AG09309 (cell line): ENCODE measurements around the gene GRIK5.

Experiments
- DNase-seq: peaks from one replicate; pipeline ENCODE4 v3.0.0-alpha.2; 2010; ENCODE audit warnings: low read depth
- H3K4me3 ChIP-seq: 2 replicates; pipeline ENCODE4 v1.5.1; 2011; ENCODE audit warnings: mild to moderate bottlenecking, low read depth, low read length, moderate library complexity; ENCODE audit not compliant: control insufficient read depth
- TF ChIP-seq, protein P1 (sequence below): IDR thresholded peaks from 2 replicates; pipeline ENCODE4 v1.5.1; 2011; ENCODE audit warnings: mild to moderate bottlenecking, low read depth, low read length, inconsistent platforms; ENCODE audit not compliant: insufficient read depth, control insufficient read depth; ENCODE audit errors: missing control alignments

The GRIK5 gene

DNA sequence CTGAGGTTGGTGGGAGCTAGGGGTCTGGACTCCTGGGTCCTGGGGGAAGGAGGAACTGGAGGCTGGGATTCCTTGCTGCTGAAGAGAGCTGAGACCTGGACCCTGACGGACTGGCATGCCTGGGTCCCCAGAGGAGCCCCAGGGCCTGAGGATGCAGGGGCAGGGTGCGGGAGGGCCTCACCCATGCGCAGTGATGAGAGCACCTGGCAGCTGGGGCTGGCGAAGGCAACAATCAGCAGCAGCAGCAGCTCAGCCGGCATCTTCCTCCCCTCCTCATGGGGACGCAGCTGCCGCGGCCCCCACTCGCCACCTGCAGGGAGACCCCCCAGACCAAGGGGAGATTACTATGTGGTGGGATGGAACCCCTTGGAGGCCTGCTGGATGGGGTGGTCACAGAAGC lies 4.5 kb downstream of the GRIK5 start:
- no peak overlapping the region for H3K4me3 ChIP-seq
- TF ChIP-seq, protein P1, sequence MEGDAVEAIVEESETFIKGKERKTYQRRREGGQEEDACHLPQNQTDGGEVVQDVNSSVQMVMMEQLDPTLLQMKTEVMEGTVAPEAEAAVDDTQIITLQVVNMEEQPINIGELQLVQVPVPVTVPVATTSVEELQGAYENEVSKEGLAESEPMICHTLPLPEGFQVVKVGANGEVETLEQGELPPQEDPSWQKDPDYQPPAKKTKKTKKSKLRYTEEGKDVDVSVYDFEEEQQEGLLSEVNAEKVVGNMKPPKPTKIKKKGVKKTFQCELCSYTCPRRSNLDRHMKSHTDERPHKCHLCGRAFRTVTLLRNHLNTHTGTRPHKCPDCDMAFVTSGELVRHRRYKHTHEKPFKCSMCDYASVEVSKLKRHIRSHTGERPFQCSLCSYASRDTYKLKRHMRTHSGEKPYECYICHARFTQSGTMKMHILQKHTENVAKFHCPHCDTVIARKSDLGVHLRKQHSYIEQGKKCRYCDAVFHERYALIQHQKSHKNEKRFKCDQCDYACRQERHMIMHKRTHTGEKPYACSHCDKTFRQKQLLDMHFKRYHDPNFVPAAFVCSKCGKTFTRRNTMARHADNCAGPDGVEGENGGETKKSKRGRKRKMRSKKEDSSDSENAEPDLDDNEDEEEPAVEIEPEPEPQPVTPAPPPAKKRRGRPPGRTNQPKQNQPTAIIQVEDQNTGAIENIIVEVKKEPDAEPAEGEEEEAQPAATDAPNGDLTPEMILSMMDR, result no peak
- no peak for DNase-seq

DNA sequence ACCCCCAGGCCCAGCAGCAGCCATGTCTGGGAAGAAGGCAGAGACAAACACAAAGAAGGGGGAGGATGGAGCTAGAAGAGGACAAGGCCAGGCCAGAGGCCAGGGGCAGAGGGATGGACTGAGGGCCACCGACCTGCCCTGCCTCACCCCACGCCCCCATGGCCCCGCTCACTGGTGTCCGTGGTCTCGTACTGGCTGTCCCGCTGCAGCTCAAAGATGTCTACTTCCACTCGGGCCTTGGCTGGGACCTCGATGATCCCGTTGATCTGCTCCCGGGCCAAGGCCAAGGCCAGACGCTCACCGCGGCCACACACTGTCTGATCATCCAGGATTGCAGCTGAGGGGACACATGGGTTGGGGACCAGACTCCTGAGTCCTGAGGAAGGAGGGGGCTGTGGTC lies 5.0 kb downstream of the GRIK5 start:
- TF ChIP-seq, protein P1, result no peak
- DNase-seq, result no peak
- no peak overlapping the region for H3K4me3 ChIP-seq

DNA sequence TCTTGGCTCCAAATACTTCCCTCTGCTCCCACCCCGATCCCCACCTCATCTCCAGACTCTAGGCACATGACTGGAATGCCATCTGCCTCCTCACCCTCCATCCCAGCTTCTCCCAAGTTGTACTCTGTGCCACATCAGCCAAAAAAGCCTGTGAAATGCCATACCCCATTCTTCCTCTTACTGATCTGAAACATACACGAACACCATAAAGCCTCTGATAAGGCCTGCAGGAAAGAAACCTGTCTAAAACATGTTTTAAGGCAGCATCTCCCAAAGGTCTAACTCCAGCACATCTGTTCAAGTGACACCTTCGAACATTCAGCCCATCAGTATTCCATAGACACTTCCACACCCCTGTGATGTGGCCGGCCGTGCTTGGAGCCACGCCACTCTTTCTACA lies 5.6 kb downstream of the GRIK5 start:
- no peak for DNase-seq
- H3K4me3 ChIP-seq, result no peak overlapping the region
- TF ChIP-seq, protein P1, result no peak

DNA sequence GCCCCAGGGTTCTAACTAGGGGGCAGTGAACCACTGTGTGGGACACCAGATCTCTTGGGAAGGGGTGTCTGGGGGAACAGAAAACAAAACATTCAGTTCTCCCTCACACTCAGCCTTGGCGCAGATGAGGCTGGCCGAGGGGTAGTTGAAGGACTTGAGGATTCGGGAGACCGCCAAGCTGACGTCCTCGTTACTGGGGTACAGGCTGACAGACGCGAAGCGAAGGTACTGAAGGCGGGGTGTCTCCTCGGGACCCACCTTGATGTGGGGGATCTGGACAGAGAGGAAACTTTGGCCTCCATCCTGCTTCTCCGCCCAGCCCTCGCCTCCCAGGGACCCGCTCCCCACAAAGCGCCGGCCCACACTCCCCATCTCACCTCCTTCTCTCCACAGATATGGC lies 7.6 kb downstream of the GRIK5 start:
- no peak overlapping the region for H3K4me3 ChIP-seq
- TF ChIP-seq, protein P1, result no peak
- no peak for DNase-seq

DNA sequence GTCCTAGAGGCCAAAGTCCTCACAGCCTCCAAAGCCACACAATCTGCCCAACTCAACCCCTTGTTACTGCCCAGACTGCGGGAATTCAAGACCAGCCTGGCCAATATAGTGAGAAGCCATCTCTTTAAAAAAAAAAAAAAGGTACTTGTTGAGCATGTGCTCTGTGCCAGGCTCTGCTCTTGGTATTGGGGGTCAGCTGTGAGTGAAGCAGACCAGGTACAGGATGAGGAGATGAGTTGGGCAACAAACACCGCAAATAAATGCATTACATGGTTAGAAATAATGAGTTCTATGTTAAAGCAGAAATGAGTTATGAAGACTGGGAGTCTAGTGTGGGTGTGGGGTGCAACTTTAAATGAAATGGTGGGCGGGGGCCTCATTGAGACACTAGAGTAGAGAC lies 9.9 kb downstream of the GRIK5 start:
- no peak overlapping the region for H3K4me3 ChIP-seq
- DNase-seq, result no peak
- TF ChIP-seq, protein P1, result no peak

DNA sequence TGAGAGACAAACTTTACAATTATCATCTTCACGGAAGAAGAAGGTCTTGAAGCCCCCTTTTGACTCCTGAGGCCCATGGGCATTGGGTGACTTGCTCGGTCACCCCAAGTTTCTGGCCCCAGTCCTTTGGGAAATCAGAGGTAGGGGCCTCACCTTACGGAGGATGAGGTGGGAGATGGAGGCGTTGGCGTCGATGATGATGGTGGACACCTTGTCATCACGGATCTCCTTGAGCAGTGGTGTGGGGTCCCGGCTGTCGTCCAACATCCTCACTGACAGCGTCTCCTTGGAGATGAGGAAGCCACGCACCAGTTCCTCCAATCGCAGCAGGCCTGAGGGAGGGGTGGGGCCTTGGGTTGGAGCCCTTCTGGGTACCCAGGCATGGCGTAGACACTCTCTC lies 10.8 kb downstream of the GRIK5 start:
- no peak for DNase-seq
- TF ChIP-seq, protein P1, result no peak
- H3K4me3 ChIP-seq, result no peak overlapping the region

DNA sequence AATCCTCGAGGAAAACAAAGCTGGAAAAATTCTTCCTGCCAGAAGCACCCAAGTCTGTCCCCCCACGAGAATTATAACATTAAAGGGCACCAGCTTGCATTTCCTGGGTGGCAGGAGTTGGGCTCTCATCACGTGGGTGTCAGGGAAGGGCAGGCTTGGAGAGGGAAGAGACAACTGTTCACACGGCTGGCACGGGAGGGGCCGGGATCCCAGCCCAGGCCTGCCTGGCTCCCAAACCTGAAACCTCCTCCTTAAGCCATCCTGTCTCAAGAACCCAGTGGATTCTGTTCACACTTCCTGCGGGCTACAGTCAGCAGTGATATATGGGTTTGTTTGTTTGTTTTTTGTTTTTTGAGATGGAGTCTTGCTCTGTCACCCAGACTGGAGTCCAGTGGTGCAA lies 12.2 kb downstream of the GRIK5 start:
- no peak for DNase-seq
- no peak overlapping the region for H3K4me3 ChIP-seq
- TF ChIP-seq, protein P1, result no peak
